K562 (cell line): Measurements from ENCODE around the gene FAM83E.

ENCODE experiments used
- BCL6 ChIP-seq: fragments of 250-450 bp; sonication (Bioruptor Pico); IDR thresholded peaks from 2 replicates; pipeline ENCODE4 v1.4.0; 2020
- FOXA1 ChIP-seq: fragments of 450-650 bp; IDR thresholded peaks from 2 replicates; pipeline ENCODE4 v1.6.1; 2016; ENCODE audit warnings: mild to moderate bottlenecking, borderline replicate concordance
- HDAC8 ChIP-seq: fragments of 450-650 bp; IDR thresholded peaks from 2 replicates; pipeline ENCODE4 v1.6.1; 2016; ENCODE audit warnings: mild to moderate bottlenecking, missing genetic modification characterization, moderate library complexity, missing compliant biosample characterization
- HLTF ChIP-seq: fragments of 450-650 bp; IDR thresholded peaks from 2 replicates; pipeline ENCODE4 v1.6.1; 2016
- KLF1 ChIP-seq: fragments of 450-650 bp; IDR thresholded peaks from 2 replicates; pipeline ENCODE4 v1.6.1; 2016; ENCODE audit warnings: missing genetic modification characterization, missing compliant biosample characterization
- NFIC ChIP-seq: fragments of 450-650 bp; IDR thresholded peaks from 2 replicates; pipeline ENCODE4 v1.6.1; 2017; ENCODE audit warnings: mild to moderate bottlenecking, inconsistent platforms
- PBX2 ChIP-seq, 2 experiments: IDR thresholded peaks in 1 of 2; conservative IDR thresholded peaks in 1 of 2; 2 replicates each; pipeline ENCODE4 v1.6.1; 2016; ENCODE audit warnings: low read depth in 2 of 2, mild to moderate bottlenecking in 1 of 2, missing compliant biosample characterization in 1 of 2, missing genetic modification characterization in 1 of 2, moderate library complexity in 1 of 2
- SP1 ChIP-seq: sonication (generic); formaldehyde crosslinking; IDR thresholded peaks from 2 replicates; pipeline ENCODE4 v1.8.1; 2022; ENCODE audit warnings: mild to moderate bottlenecking, missing genetic modification reagents

- TF ChIP-seq FOXA1: no peak
- no peak for TF ChIP-seq PBX2 (CRISPR knock-in tag; IDR thresholded peaks at IDR 0.05; ENCODE audit: low read depth)
- TF ChIP-seq PBX2 (tag; conservative IDR thresholded peaks at IDR 0.05; ENCODE audit: low read depth): no peak
- TF ChIP-seq BCL6: no peak
- TF ChIP-seq SP1: no peak
- TF ChIP-seq HDAC8 (tag): no peak
- TF ChIP-seq HLTF: no peak
- no peak for TF ChIP-seq KLF1 (tag)
- TF ChIP-seq NFIC: no peak
Observed at GRCh38 chr19:48595833-48596232, 19.0 kb downstream of the FAM83E start.
